Stimulated activated CD4-positive, alpha-beta T cell treated with anti-CD3 and anti-CD28 coated beads, Interleukin-4, amount 100 ng/mL, for 1 hour (primary cell): ENCODE results near the gene TECPR2.
A peak's percentile ranks its signal among the peaks of the same experiment; 100 is the strongest.

ENCODE experiments used
- DNase-seq: peaks from one replicate; pipeline ENCODE4 v3.0.0-alpha.2; 2020

TECPR2 gene

GRCh38 chr14:102500158-102500662, 137.5 kb downstream of the TECPR2 start:
- DNase-seq, result no peak

- no peak for DNase-seq
These were observed 138.0 kb downstream of the TECPR2 start for GRCh38 chr14:102500713-102501112.

GRCh38 chr14:102501751-102502315, 139.1 kb downstream of the TECPR2 start:
- no peak for DNase-seq

- DNase-seq, result no peak
These were observed 139.8 kb downstream of the TECPR2 start for GRCh38 chr14:102502571-102502970.

GRCh38 chr14:102503641-102504327, 141.0 kb downstream of the TECPR2 start:
- DNase-seq, result no peak

GRCh38 chr14:102504328-102504999, 141.7 kb downstream of the TECPR2 start:
- DNase-seq, result no peak

- DNase-seq, result no peak
These were observed 142.4 kb downstream of the TECPR2 start for GRCh38 chr14:102505000-102505619.

- no peak for DNase-seq
These were observed 143.3 kb downstream of the TECPR2 start for GRCh38 chr14:102505775-102506625.

GRCh38 chr14:102506626-102506925, 143.8 kb downstream of the TECPR2 start:
- no peak for DNase-seq

- DNase-seq, result no peak
These were observed 144.5 kb downstream of the TECPR2 start for GRCh38 chr14:102507081-102507856.

GRCh38 chr14:102507857-102508312, 145.1 kb downstream of the TECPR2 start:
- no peak for DNase-seq

GRCh38 chr14:102508410-102508773, 145.7 kb downstream of the TECPR2 start:
- no peak for DNase-seq

GRCh38 chr14:102508774-102509745, 146.3 kb downstream of the TECPR2 start:
- DNase-seq, result peak; percentile 36

- peak; percentile 90 for DNase-seq
These were observed 147.2 kb downstream of the TECPR2 start, which contains the start of gene ANKRD9 for GRCh38 chr14:102509746-102510615. Gene ANKRD9 (minus strand): TSS chr14:102509776. CDS start chr14:102507889, 1,887 bp downstream.

GRCh38 chr14:102510616-102511520, 148.1 kb downstream of the TECPR2 start:
- peak; percentile 36 for DNase-seq

- DNase-seq, result no peak
These were observed 148.8 kb downstream of the TECPR2 start for GRCh38 chr14:102511538-102511937.

- no peak for DNase-seq
These were observed 150.1 kb downstream of the TECPR2 start for GRCh38 chr14:102512793-102513300.
